GM23338 (cell line): ENCODE measurements around the gene RALGPS1. TPM values are rescaled to one million over a fixed set of nuclear protein-coding genes. Genes with fewer than 3 reads are reported as not detected.

Source experiments
- ATAC-seq: fragments of 200-7000 bp; cut with Tn5 transposase; 3 replicates; pipeline ENCODE4 v1.9.1; 2020
- DNase-seq: peaks from one replicate; pipeline ENCODE4 v3.0.0-alpha.2; 2015; ENCODE audit warnings: low spot score
- H2AFZ ChIP-seq: fragments of 200-600 bp; sonication (generic); 2 replicates; pipeline ENCODE4 v1.8.0; 2016; ENCODE audit warnings: antibody characterized with exemption, mild to moderate bottlenecking, moderate library complexity
- H3F3A ChIP-seq: fragments of 200-600 bp; sonication (generic); replicated peaks from 2 replicates; pipeline ENCODE4 v1.8.0; 2017; ENCODE audit warnings: antibody characterized with exemption, mixed run types, low read depth
- H3K27ac ChIP-seq: fragments of 200-600 bp; sonication (generic); 2 replicates; pipeline ENCODE4 v1.6.1; 2016; ENCODE audit warnings: low read depth
- H3K27me3 ChIP-seq: fragments of 200-600 bp; sonication (generic); 2 replicates; pipeline ENCODE4 v1.8.0; 2016; ENCODE audit warnings: mild to moderate bottlenecking, mixed run types, moderate library complexity; ENCODE audit not compliant: insufficient read depth
- H3K36me3 ChIP-seq: fragments of 200-600 bp; sonication (generic); 2 replicates; pipeline ENCODE4 v1.8.0; 2016; ENCODE audit warnings: mild to moderate bottlenecking; ENCODE audit not compliant: insufficient read depth
- H3K4me1 ChIP-seq: fragments of 200-600 bp; sonication (generic); 2 replicates; pipeline ENCODE4 v1.8.0; 2016; ENCODE audit warnings: mild to moderate bottlenecking, moderate library complexity; ENCODE audit not compliant: insufficient read depth
- H3K4me2 ChIP-seq: fragments of 200-600 bp; sonication (generic); 2 replicates; pipeline ENCODE4 v1.7.1; 2017; ENCODE audit warnings: mixed run types
- H3K4me3 ChIP-seq: fragments of 200-600 bp; sonication (generic); 2 replicates; pipeline ENCODE4 v1.6.1; 2016; ENCODE audit warnings: mixed run types
- H3K79me2 ChIP-seq: fragments of 200-600 bp; sonication (generic); replicated peaks from 2 replicates; pipeline ENCODE4 v1.8.0; 2017; ENCODE audit warnings: mild to moderate bottlenecking; ENCODE audit not compliant: insufficient read depth
- H3K9me2 ChIP-seq: fragments of 200-600 bp; sonication (generic); 2 replicates; pipeline ENCODE4 v1.8.0; 2017; ENCODE audit not compliant: insufficient read depth
- H4K20me1 ChIP-seq: fragments of 200-600 bp; sonication (generic); replicated peaks from 2 replicates; pipeline ENCODE4 v1.8.0; 2017; ENCODE audit warnings: mild to moderate bottlenecking; ENCODE audit not compliant: insufficient read depth
- H3K27ac Mint-ChIP-seq: 2 replicates; pipeline ENCODE4 v1.8.0; 2020; ENCODE audit warnings: inconsistent platforms, mild to moderate bottlenecking, moderate library complexity, mixed read lengths
- H3K27me3 Mint-ChIP-seq: 3 replicates; pipeline ENCODE4 v1.8.0; 2022; ENCODE audit warnings: low read depth, mild to moderate bottlenecking, moderate library complexity, mixed read lengths, inconsistent platforms; ENCODE audit not compliant: insufficient read depth, poor library complexity
- H3K36me3 Mint-ChIP-seq: 3 replicates; pipeline ENCODE4 v1.8.0; 2021; ENCODE audit warnings: low read depth, mild to moderate bottlenecking, inconsistent platforms, moderate library complexity, mixed read lengths
- H3K4me1 Mint-ChIP-seq: 3 replicates; pipeline ENCODE4 v1.8.0; 2020; ENCODE audit warnings: mild to moderate bottlenecking, inconsistent platforms, mixed read lengths
- H3K4me3 Mint-ChIP-seq: 3 replicates; pipeline ENCODE4 v1.8.0; 2021; ENCODE audit warnings: moderate library complexity, mild to moderate bottlenecking, inconsistent platforms, mixed read lengths
- H3K9me3 Mint-ChIP-seq: 3 replicates; pipeline ENCODE4 v1.8.0; 2020; ENCODE audit warnings: moderate library complexity, mild to moderate bottlenecking, inconsistent platforms, mixed read lengths
- CREB1 ChIP-seq: fragments of 250-450 bp; sonication (Bioruptor Pico); IDR thresholded peaks from 2 replicates; pipeline ENCODE4 v1.5.0; 2020; ENCODE audit warnings: low read depth, mild to moderate bottlenecking, moderate library complexity
- CTCF ChIP-seq, 2 experiments: fragments of 200-600 bp in 1 of 2; sonication (generic) in 1 of 2; conservative IDR thresholded peaks; 2 replicates each; pipeline versions ENCODE4 v1.5.1 to v1.6.1; 2016 to 2017; ENCODE audit warnings: antibody characterized with exemption in 2 of 2, low read depth in 2 of 2, mild to moderate bottlenecking in 2 of 2, moderate library complexity in 1 of 2
- ETS1 ChIP-seq: IDR thresholded peaks from 2 replicates; pipeline ENCODE4 v1.6.1; 2016; ENCODE audit warnings: antibody characterized with exemption
- EZH2 ChIP-seq: fragments of 200-600 bp; sonication (generic); IDR thresholded peaks from one replicate; pipeline ENCODE4 v1.8.0; 2017; ENCODE audit warnings: antibody characterized with exemption, mild to moderate bottlenecking, low read depth; ENCODE audit not compliant: unreplicated experiment
- EZH2phosphoT487 ChIP-seq: fragments of 200-600 bp; sonication (generic); IDR thresholded peaks from one replicate; pipeline ENCODE4 v1.8.1; 2018; ENCODE audit warnings: antibody characterized with exemption; ENCODE audit not compliant: unreplicated experiment
- JUNB ChIP-seq: IDR thresholded peaks from one replicate; pipeline ENCODE4 v1.6.1; 2016; ENCODE audit warnings: antibody characterized with exemption; ENCODE audit not compliant: unreplicated experiment
- NANOG ChIP-seq: IDR thresholded peaks from 2 replicates; pipeline ENCODE4 v1.6.1; 2016; ENCODE audit warnings: antibody characterized with exemption, borderline replicate concordance
- POLR2AphosphoS5 ChIP-seq: IDR thresholded peaks from 2 replicates; pipeline ENCODE4 v1.6.1; 2016; ENCODE audit warnings: antibody characterized with exemption, low read depth
- REST ChIP-seq: IDR thresholded peaks from one replicate; pipeline ENCODE4 v1.6.1; 2018; ENCODE audit warnings: antibody characterized with exemption; ENCODE audit not compliant: unreplicated experiment
- STAT1 ChIP-seq: IDR thresholded peaks from one replicate; pipeline ENCODE4 v1.6.1; 2016; ENCODE audit warnings: antibody characterized with exemption; ENCODE audit not compliant: unreplicated experiment
- ZNF114 ChIP-seq: fragments of 250-450 bp; sonication (Bioruptor Pico); IDR thresholded peaks from 2 replicates; pipeline ENCODE4 v1.5.0; 2020; ENCODE audit warnings: mild to moderate bottlenecking, moderate library complexity
- ZNF331 ChIP-seq: fragments of 250-450 bp; sonication (Bioruptor Pico); IDR thresholded peaks from 2 replicates; pipeline ENCODE4 v1.5.0; 2020; ENCODE audit warnings: low read depth, mild to moderate bottlenecking, moderate library complexity
- ZNF462 ChIP-seq: fragments of 250-450 bp; sonication (Bioruptor Pico); IDR thresholded peaks from 2 replicates; pipeline ENCODE4 v1.5.0; 2020; ENCODE audit warnings: mild to moderate bottlenecking, moderate library complexity
- polyA plus RNA-seq: library from polyadenylated mRNA; unstranded; fragments of >200 nt; fragmentation: Nextera tagmentation; extraction: Ambion mirVana; gene quantifications from 2 replicates; pipeline ENCODE4 v1.2.1, GENCODE V29; 2016
- total RNA-seq: library from RNA; depleted of rRNA; stranded (reverse); fragments of >200 nt; shearing (Covaris generic); gene quantifications from 2 replicates; pipeline ENCODE4 v1.2.3, GENCODE V29; 2014

Gene RALGPS1
- total and polyA plus RNA-seq, 2 experiments from 2014 or later: 18.2 to 57.1 TPM

GRCh38 chr9:127090341-127090985 lies 175.9 kb downstream of the RALGPS1 start:
- no peak overlapping the region for H2AFZ ChIP-seq
- no peaks in the 10 kb centered on the region for H3K36me3 Mint-ChIP-seq
- H3K4me1 Mint-ChIP-seq: peaks cover 2% of the 10 kb centered on the region; the same call in 2 of the 3 replicates
- no peak overlapping the region for H3K27ac ChIP-seq
- H3K9me2 ChIP-seq: no peaks in the 10 kb centered on the region
- no peaks in the 10 kb centered on the region for H3K36me3 ChIP-seq
- no peaks in the 10 kb centered on the region for H3K79me2 ChIP-seq
- TF ChIP-seq NANOG (no peak), CTCF (conservative IDR thresholded peaks at IDR 0.05; ENCODE audit: low read depth in 2 of 2) (no peak), EZH2phosphoT487 (no peak), STAT1 (no peak), CREB1 (CRISPR knock-in tag) (no peak), EZH2 (no peak), REST (no peak), ETS1 (no peak), ZNF331 (CRISPR knock-in tag) (no peak), ZNF462 (no peak), POLR2AphosphoS5 (no peak), ZNF114 (CRISPR knock-in tag) (no peak), JUNB (no peak)
- H3K27me3 Mint-ChIP-seq: peaks cover 19% of the 10 kb centered on the region
- H3K4me3 Mint-ChIP-seq: no peak overlapping the region
- peaks cover 8% of the 10 kb centered on the region; the same call in 1 of the 2 replicates for H4K20me1 ChIP-seq
- no peaks in the 10 kb centered on the region for H3K4me1 ChIP-seq
- H3F3A ChIP-seq: no peaks in the 10 kb centered on the region
- H3K27me3 ChIP-seq: no peaks in the 10 kb centered on the region
- ATAC-seq (no peak), DNase-seq (no peak)
- H3K27ac Mint-ChIP-seq: no peak overlapping the region; the same call in 1 of the 2 replicates
- no peak overlapping the region for H3K4me3 ChIP-seq
- H3K9me3 Mint-ChIP-seq: no peaks in the 10 kb centered on the region; the same call in 2 of the 3 replicates
- no peak overlapping the region for H3K4me2 ChIP-seq
